Measurements from ENCODE around the gene SYT2.

GRCh38 chr1:202590975-202591411 lies 119.3 kb downstream of the SYT2 start:
- TF ChIP-seq CTCF (IDR thresholded peaks at IDR 0.05 in 2 of 3, conservative IDR thresholded peaks at IDR 0.05 in 1 of 3; ENCODE audit: borderline replicate concordance in 1 of 3, insufficient read depth in 1 of 3, low read depth in 2 of 3, low read length in 2 of 3) (no peak), ZNF274 (IDR thresholded peaks at IDR 0.05; ENCODE audit: low read depth, low read length) (no peak), POLR2A (IDR thresholded peaks at IDR 0.05; ENCODE audit: borderline replicate concordance, extremely low read depth, insufficient read depth, insufficient read length) (no peak), CBX3 (IDR thresholded peaks at IDR 0.05; ENCODE audit: low read depth) (no peak), REST (IDR thresholded peaks at IDR 0.05; ENCODE audit: low read depth) (no peak), SIN3A (IDR thresholded peaks at IDR 0.05; ENCODE audit: low read depth) (no peak), EZH2 (IDR thresholded peaks at IDR 0.05) (no peak), ATF3 (IDR thresholded peaks at IDR 0.05) (no peak), POLR2AphosphoS5 (IDR thresholded peaks at IDR 0.05; ENCODE audit: low read depth, low read length) (no peak), MAX (IDR thresholded peaks at IDR 0.05) (no peak), EZH2phosphoT487 (IDR thresholded peaks at IDR 0.05; ENCODE audit: borderline replicate concordance) (no peak), TCF7L2 (IDR thresholded peaks at IDR 0.05; ENCODE audit: borderline replicate concordance, extremely low read depth, insufficient read depth, insufficient read length) (no peak)
